ENCODE data around the gene RASSF5. TPM values are rescaled to one million over a fixed set of nuclear protein-coding genes. Genes with fewer than 3 reads are reported as not detected.

The RASSF5 gene
- total and polyA plus RNA-seq, 2 of the 13 experiments (the other 11 are each of a cell fraction or from before 2014, with no cell fraction given): 0.18 to 0.40 TPM

- ATAC-seq (no peak), FAIRE-seq (no peak), DNase-seq (ENCODE audit: low spot score) (no peak)
- BruUV-seq (replicated peaks): no TSS peak
- peaks cover 13 to 19% of the 10 kb centered on the region in 2 experiments; a peak in 4 of 5 replicates for H3K36me3 ChIP-seq (replicated peaks in 1 of 2; ENCODE audit: control insufficient read depth in 1 of 2, insufficient read depth in 2 of 2, low read length in 2 of 2)
- no peak overlapping the region for H3K9ac ChIP-seq (ENCODE audit: insufficient read depth, low read depth, low read length)
- in situ Hi-C loops (cut with HindIII; ENCODE audit: extremely low pct_ligation_motif_present, low pct_unique_long_range_greater_than_20kb) (no loop called here), intact Hi-C loops (cut with micrococcal nuclease; ENCODE audit: unreplicated experiment) (no loop called here)
- H2AFZ ChIP-seq (ENCODE audit: low read length): no peak overlapping the region
- no peak overlapping the region for H3K4me2 ChIP-seq (ENCODE audit: low read depth, low read length)
- H3K4me1 ChIP-seq (ENCODE audit: insufficient read depth, low read length): no peaks in the 10 kb centered on the region
- no peaks in the 10 kb centered on the region for H3K79me2 ChIP-seq (ENCODE audit: insufficient read depth, low read length)
- H3K27me3 ChIP-seq (ENCODE audit: control insufficient read depth in 1 of 2, insufficient read depth in 2 of 2, low read length in 2 of 2): no peaks in the 10 kb centered on the region
- POLR2A ChIA-PET: interaction anchor here (2.3 kb wide), 1 partner anchor 9 kb away, joined by 16 read pairs; the partner anchor contains the start of gene IKBKE
- CTCF ChIA-PET (ENCODE audit: low intra/inter-chr PET ratio, low total read pairs): interaction anchor here (1.1 to 1.4 kb wide), 2 partner anchors 17 to 104 kb away, joined by 4 read pairs; no protein-coding TSS in a partner anchor
- TF ChIP-seq TARDBP (CRISPR knock-in tag; IDR thresholded peaks at IDR 0.05) (no peak), SETDB1 (CRISPR knock-in tag; IDR thresholded peaks at IDR 0.05; ENCODE audit: borderline replicate concordance) (no peak)
- H4K20me1 ChIP-seq (ENCODE audit: insufficient read depth, low read length): no peaks in the 10 kb centered on the region
- no peak overlapping the region for H3K27ac ChIP-seq (ENCODE audit: extremely low read length, insufficient read depth, low read length)
- H3K9me3 ChIP-seq (ENCODE audit: low read length): no peaks in the 10 kb centered on the region
- 84% methylated on average over 8 of the region's 11 CpGs for WGBS (ENCODE audit: low lambda C conversion rate)
- no peak overlapping the region for H3K4me3 ChIP-seq (replicated peaks in 1 of 3; ENCODE audit: insufficient read depth in 1 of 3, low read depth in 2 of 3, low read length in 3 of 3)
Measured at GRCh38 chr1:206478746-206479145, 28.6 kb upstream of the RASSF5 start.

- no peaks in the 10 kb centered on the region for H3K9me3 ChIP-seq (ENCODE audit: low read length)
- 74% methylated on average over 14 of the region's 14 CpGs for WGBS (ENCODE audit: low lambda C conversion rate)
- no peaks in the 10 kb centered on the region for H3K79me2 ChIP-seq (ENCODE audit: insufficient read depth, low read length)
- peak; percentile 82 for FAIRE-seq
- H2AFZ ChIP-seq (ENCODE audit: low read length): no peak overlapping the region
- H3K36me3 ChIP-seq (replicated peaks in 1 of 2; ENCODE audit: control insufficient read depth in 1 of 2, insufficient read depth in 2 of 2, low read length in 2 of 2): peaks cover 10 to 21% of the 10 kb centered on the region in 2 experiments; a peak in 4 of 5 replicates
- BruUV-seq (replicated peaks): no TSS peak
- H3K9ac ChIP-seq (ENCODE audit: insufficient read depth, low read depth, low read length): no peak overlapping the region
- H3K27ac ChIP-seq (ENCODE audit: extremely low read length, insufficient read depth, low read length): no peak overlapping the region
- H4K20me1 ChIP-seq (ENCODE audit: insufficient read depth, low read length): no peaks in the 10 kb centered on the region
- peak; percentile 58 for DNase-seq (ENCODE audit: low spot score)
- ChIA-PET CTCF (ENCODE audit: low intra/inter-chr PET ratio, low total read pairs) (interaction anchor here (1.1 to 1.4 kb wide), 3 partner anchors 18 to 104 kb away, joined by 4 to 5 read pairs (median 4); no protein-coding TSS in a partner anchor), POLR2A (interaction anchor here (2.3 kb wide), 1 partner anchor 9 kb away, joined by 16 read pairs; the partner anchor contains the start of gene IKBKE)
- TF ChIP-seq SMC3 (IDR thresholded peaks at IDR 0.05; ENCODE audit: low read length): peak; percentile 62
- TF ChIP-seq HOXA9 (CRISPR knock-in tag; IDR thresholded peaks at IDR 0.05; ENCODE audit: borderline replicate concordance): no peak
- peak; percentile 71 for TF ChIP-seq STAG1 (CRISPR knock-in tag; IDR thresholded peaks at IDR 0.05)
- TF ChIP-seq PITX1 (CRISPR knock-in tag; IDR thresholded peaks at IDR 0.05): no peak
- peak; percentile 29 for TF ChIP-seq XRCC5 (optimal IDR thresholded peaks at IDR 0.05; ENCODE audit: low read length)
- peak; percentile 85 for TF ChIP-seq CTCF (CRISPR knock-in tag; IDR thresholded peaks at IDR 0.05)
- TF ChIP-seq HNRNPL (IDR thresholded peaks at IDR 0.05; ENCODE audit: low read depth, low read length): 0 out of 2 replicates have a peak, but pooled peaks have one; percentile 40
- no peak for TF ChIP-seq FOXC1 (CRISPR knock-in tag; IDR thresholded peaks at IDR 0.05; ENCODE audit: borderline replicate concordance)
- TF ChIP-seq RAD21 (CRISPR knock-in tag; IDR thresholded peaks at IDR 0.05): peak; percentile 50; the same call in 1 of the 2 replicates
- TF ChIP-seq ZNF782 (CRISPR knock-in tag; IDR thresholded peaks at IDR 0.05; ENCODE audit: borderline replicate concordance): no peak
- no peak for TF ChIP-seq ZNF143 (CRISPR knock-in tag; IDR thresholded peaks at IDR 0.05)
- no peak overlapping the region for H3K4me3 ChIP-seq (replicated peaks in 1 of 3; ENCODE audit: insufficient read depth in 1 of 3, low read depth in 2 of 3, low read length in 3 of 3)
- H3K4me1 ChIP-seq (ENCODE audit: insufficient read depth, low read length): no peaks in the 10 kb centered on the region
- intact Hi-C loops (cut with micrococcal nuclease; ENCODE audit: unreplicated experiment): loop anchor here (1.0 kb wide), 1 partner anchor 15 kb away; no protein-coding TSS in a partner anchor
- no peaks in the 10 kb centered on the region for H3K27me3 ChIP-seq (ENCODE audit: control insufficient read depth in 1 of 2, insufficient read depth in 2 of 2, low read length in 2 of 2)
- in situ Hi-C loops (cut with HindIII; ENCODE audit: extremely low pct_ligation_motif_present, low pct_unique_long_range_greater_than_20kb): no loop called here
- ATAC-seq: peak; percentile 82
- no peak overlapping the region for H3K4me2 ChIP-seq (ENCODE audit: low read depth, low read length)
Measured at GRCh38 chr1:206479183-206480125, 27.9 kb upstream of the RASSF5 start.
